PC-3 (cell line): Measurements from ENCODE around the gene NLRP13. TPM values are rescaled to one million over a fixed set of nuclear protein-coding genes. Genes with fewer than 3 reads are reported as not detected.

Experiments used
- ATAC-seq: fragments of 200-7000 bp; cut with Tn5 transposase; 2 replicates; pipeline ENCODE4 v1.9.1; 2020; ENCODE audit warnings: mild to moderate bottlenecking, moderate library complexity
- BruUV-seq: library from RNA; stranded (reverse); fragments of 400-500 nt; replicated peaks from 2 replicates; lab custom pipeline; 2021; lab: Mats Ljungman, UMichigan
- CTCF ChIA-PET: fragments of 300-600 bp; sonication (Branson Sonifier 250); formaldehyde crosslinking; loops from one replicate; lab custom pipeline; 2022; ENCODE audit warnings: antibody characterized with exemption; lab: Charles Lee
- POLR2A ChIA-PET: fragments of 300-600 bp; sonication (Branson Sonifier 250); formaldehyde crosslinking; loops from one replicate; lab custom pipeline; 2022; ENCODE audit warnings: antibody characterized with exemption; ENCODE audit not compliant: unreplicated experiment; lab: Charles Lee
- DNase-seq: peaks from one replicate; pipeline ENCODE4 v3.0.0-alpha.2; 2015
- H2AFZ ChIP-seq: fragments of 300-600 bp; sonication (generic); 2 replicates; pipeline ENCODE4 v1.6.0; 2016; ENCODE audit warnings: antibody characterized with exemption, low read length
- H3F3A ChIP-seq: fragments of 300-600 bp; sonication (generic); one replicate; pipeline ENCODE4 v1.6.0; 2017; ENCODE audit warnings: antibody characterized with exemption, low read length, control low read depth, mild to moderate bottlenecking; ENCODE audit not compliant: unreplicated experiment
- H3K27ac ChIP-seq: fragments of 300-600 bp; sonication (generic); 2 replicates; pipeline ENCODE4 v1.5.1; 2016; ENCODE audit warnings: mild to moderate bottlenecking, low read length
- H3K27me3 ChIP-seq: fragments of 300-600 bp; sonication (generic); 2 replicates; pipeline ENCODE4 v1.6.1; 2016; ENCODE audit warnings: low read length, mixed read lengths
- H3K36me3 ChIP-seq: fragments of 300-600 bp; sonication (generic); 2 replicates; pipeline ENCODE4 v1.6.1; 2016; ENCODE audit warnings: low read depth, mixed run types, low read length, mixed read lengths
- H3K4me1 ChIP-seq: fragments of 300-600 bp; sonication (generic); 2 replicates; pipeline ENCODE4 v1.5.1; 2016; ENCODE audit warnings: low read length; ENCODE audit not compliant: insufficient read depth
- H3K4me2 ChIP-seq: fragments of 300-600 bp; sonication (generic); 2 replicates; pipeline ENCODE4 v1.6.0; 2016; ENCODE audit warnings: low read length
- H3K4me3 ChIP-seq: fragments of 300-600 bp; sonication (generic); 2 replicates; pipeline ENCODE4 v1.5.1; 2016; ENCODE audit warnings: mild to moderate bottlenecking, low read length, mixed read lengths
- H3K79me2 ChIP-seq: fragments of 300-600 bp; sonication (generic); 2 replicates; pipeline ENCODE4 v1.6.1; 2017; ENCODE audit warnings: low read length, mixed read lengths
- H3K9ac ChIP-seq: fragments of 300-600 bp; sonication (generic); 2 replicates; pipeline ENCODE4 v1.6.0; 2016; ENCODE audit warnings: mild to moderate bottlenecking, low read length
- H3K9me2 ChIP-seq: fragments of 300-600 bp; sonication (generic); replicated peaks from 2 replicates; pipeline ENCODE4 v1.6.1; 2016; ENCODE audit warnings: mixed run types, low read length, mixed read lengths
- H3K9me3 ChIP-seq: fragments of 300-600 bp; sonication (generic); 2 replicates; pipeline ENCODE4 v1.6.1; 2016; ENCODE audit warnings: low read length, mixed read lengths
- H4K20me1 ChIP-seq: fragments of 300-600 bp; sonication (generic); 2 replicates; pipeline ENCODE4 v1.6.1; 2016; ENCODE audit warnings: low read length, mixed read lengths
- CTCF ChIP-seq: fragments of 300-600 bp; sonication (generic); conservative IDR thresholded peaks from 2 replicates; pipeline ENCODE4 v1.5.1; 2017; ENCODE audit warnings: antibody characterized with exemption, low read depth, mild to moderate bottlenecking, low read length
- EZH2 ChIP-seq: fragments of 300-600 bp; sonication (generic); IDR thresholded peaks from one replicate; pipeline ENCODE4 v1.6.1; 2017; ENCODE audit warnings: antibody characterized with exemption, mild to moderate bottlenecking, low read length; ENCODE audit not compliant: unreplicated experiment
- EZH2phosphoT487 ChIP-seq: fragments of 300-600 bp; sonication (generic); IDR thresholded peaks from 2 replicates; pipeline ENCODE4 v1.6.1; 2018; ENCODE audit warnings: mild to moderate bottlenecking, antibody characterized with exemption, low read length, borderline replicate concordance
- intact Hi-C: fragments of 100-400 bp; cut with micrococcal nuclease; formaldehyde crosslinking; loops from 2 replicates; pipeline ENCODE4 v1.9.0; 2023
- total RNA-seq: library from RNA; depleted of rRNA; stranded (reverse); fragments of >200 nt; gene quantifications from 2 replicates; pipeline ENCODE4 v1.2.3, GENCODE V29; 2014

The NLRP13 gene
- total RNA-seq, 1 experiment from 2014 or later = not detected

GRCh38 chr19:55940306-55940705, 8.2 kb upstream of the NLRP13 start:
- Histone ChIP-seq H3K9me3 (no peaks in the 10 kb centered on the region), H3K4me3 (no peak overlapping the region), H3K79me2 (no peaks in the 10 kb centered on the region), H3K4me2 (no peak overlapping the region), H3K9me2 (no peaks in the 10 kb centered on the region), H3K4me1 (no peaks in the 10 kb centered on the region), H3K27ac (no peak overlapping the region), H3F3A (no peaks in the 10 kb centered on the region), H3K27me3 (peaks cover 51% of the 10 kb centered on the region), H3K9ac (no peak overlapping the region), H3K36me3 (no peaks in the 10 kb centered on the region), H4K20me1 (no peaks in the 10 kb centered on the region), H2AFZ (no peak overlapping the region)
- intact Hi-C loops = no loop called here
- ChIA-PET CTCF (no interaction called here), POLR2A (no interaction called here)
- TF ChIP-seq EZH2 = no peak
- TF ChIP-seq EZH2phosphoT487 = no peak
- TF ChIP-seq CTCF = no peak
- no peak for ATAC-seq
- no peak for DNase-seq
- no TSS peak for BruUV-seq

GRCh38 chr19:55939206-55939605, 7.1 kb upstream of the NLRP13 start:
- ChIA-PET POLR2A (no interaction called here), CTCF (no interaction called here)
- Histone ChIP-seq H3K36me3 (no peaks in the 10 kb centered on the region), H3K27me3 (peaks cover 62% of the 10 kb centered on the region), H4K20me1 (no peaks in the 10 kb centered on the region), H3K4me1 (no peaks in the 10 kb centered on the region), H3K27ac (no peak overlapping the region), H3K79me2 (no peaks in the 10 kb centered on the region), H3F3A (no peaks in the 10 kb centered on the region), H3K9me3 (no peaks in the 10 kb centered on the region), H3K9me2 (no peaks in the 10 kb centered on the region), H3K9ac (no peak overlapping the region), H3K4me2 (no peak overlapping the region), H2AFZ (no peak overlapping the region), H3K4me3 (no peak overlapping the region)
- intact Hi-C loops = no loop called here
- no TSS peak for BruUV-seq
- ATAC-seq (no peak), DNase-seq (no peak)
- TF ChIP-seq EZH2phosphoT487 (no peak), EZH2 (no peak), CTCF (no peak)

- H3K27ac ChIP-seq = no peak overlapping the region
- ChIA-PET POLR2A (no interaction called here), CTCF (no interaction called here)
- H3K27me3 ChIP-seq = peaks cover 72% of the 10 kb centered on the region
- BruUV-seq = no TSS peak
- no peaks in the 10 kb centered on the region for H3K36me3 ChIP-seq
- H3K9ac ChIP-seq = no peak overlapping the region
- no peaks in the 10 kb centered on the region for H3K4me1 ChIP-seq
- no peaks in the 10 kb centered on the region for H3K79me2 ChIP-seq
- H3K4me3 ChIP-seq = no peak overlapping the region
- no peak overlapping the region for H3K4me2 ChIP-seq
- intact Hi-C loops = no loop called here
- DNase-seq = no peak
- TF ChIP-seq EZH2 (no peak), EZH2phosphoT487 (no peak)
- H2AFZ ChIP-seq = no peak overlapping the region
- no peaks in the 10 kb centered on the region for H4K20me1 ChIP-seq
- ATAC-seq = no peak
- no peaks in the 10 kb centered on the region for H3K9me2 ChIP-seq
- H3F3A ChIP-seq = no peaks in the 10 kb centered on the region
- H3K9me3 ChIP-seq = no peaks in the 10 kb centered on the region
Measured at GRCh38 chr19:55935206-55935605, 3.1 kb upstream of the NLRP13 start.
